Heart left ventricle (tissue), 13 donors: ENCODE results near the gene PCSK2.

Experiments used
- POLR2A ChIP-seq, 2 donors: fragments of 450-650 bp; IDR thresholded peaks; one replicate each; pipeline ENCODE4 v1.6.1; 2017; ENCODE audit warnings: antibody characterized with exemption in 2 of 2, mild to moderate bottlenecking in 2 of 2, moderate library complexity in 2 of 2
- TF ChIP-seq, protein P1 (sequence below), 12 donors: fragments of 200-600 bp; sonication (generic) in 4 of 12; IDR thresholded peaks; one replicate each; pipeline versions ENCODE4 v1.5.0 to v1.8.0; 2018 to 2022; ENCODE audit warnings: antibody characterized with exemption in 12 of 12, mild to moderate bottlenecking in 5 of 12
- donor health status: ischemic (EF 13 %, LVEDD 7.1; RV severe dilation, severe dysfunction).
- donor health status: DM: no; HTN: yes; CAD: no.
- donor health status: DM: no; HTN: no; CAD: no.
- donor health status: ischemic (EF 25% LVEDD 6.9; RV normal size, moderate dysfunction).
- donor health status: ischemic (EF 25% LVEDD 5.7; RV mildly dilated, moderate dysfunction).
- donor health status: ischemic (EF 35%, LVEDD 5.7; RV mildly dilated, moderate dysfunction).
- donor health status: nonischemic (EF 11% LVEDD 7.7; RV severe dilation, severe dysfunction).
- donor health status: DM: yes; HTN: yes; CAD: no.
- donor health status: PGD.
- donor health status: ischemic (EF 29% LVEDD 5.4; RV normal size, mild dysfunction).
- donor health status: nonischemic (EF 23%, LVEDD 6.1; RV moderate dilation, normal function).

DNA sequence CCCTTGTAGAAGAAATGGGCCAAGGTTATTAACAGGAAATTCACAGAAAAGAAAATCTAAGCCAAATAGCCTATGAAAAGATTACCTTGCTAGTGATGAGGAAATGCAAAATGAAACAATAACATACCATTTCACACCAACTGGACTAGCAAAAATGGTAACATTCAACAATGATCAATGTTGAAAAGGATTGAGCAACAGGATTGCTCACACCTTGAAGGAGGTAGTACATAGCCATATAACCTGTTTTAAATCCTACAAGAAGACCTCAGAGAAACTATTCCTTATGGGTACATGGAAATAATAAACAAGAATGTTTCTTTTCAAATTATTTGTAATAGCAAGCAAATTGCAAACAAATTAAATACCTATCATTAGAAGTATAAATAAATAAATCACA is 196.9 kb downstream of the PCSK2 start:
- TF ChIP-seq, protein P1, sequence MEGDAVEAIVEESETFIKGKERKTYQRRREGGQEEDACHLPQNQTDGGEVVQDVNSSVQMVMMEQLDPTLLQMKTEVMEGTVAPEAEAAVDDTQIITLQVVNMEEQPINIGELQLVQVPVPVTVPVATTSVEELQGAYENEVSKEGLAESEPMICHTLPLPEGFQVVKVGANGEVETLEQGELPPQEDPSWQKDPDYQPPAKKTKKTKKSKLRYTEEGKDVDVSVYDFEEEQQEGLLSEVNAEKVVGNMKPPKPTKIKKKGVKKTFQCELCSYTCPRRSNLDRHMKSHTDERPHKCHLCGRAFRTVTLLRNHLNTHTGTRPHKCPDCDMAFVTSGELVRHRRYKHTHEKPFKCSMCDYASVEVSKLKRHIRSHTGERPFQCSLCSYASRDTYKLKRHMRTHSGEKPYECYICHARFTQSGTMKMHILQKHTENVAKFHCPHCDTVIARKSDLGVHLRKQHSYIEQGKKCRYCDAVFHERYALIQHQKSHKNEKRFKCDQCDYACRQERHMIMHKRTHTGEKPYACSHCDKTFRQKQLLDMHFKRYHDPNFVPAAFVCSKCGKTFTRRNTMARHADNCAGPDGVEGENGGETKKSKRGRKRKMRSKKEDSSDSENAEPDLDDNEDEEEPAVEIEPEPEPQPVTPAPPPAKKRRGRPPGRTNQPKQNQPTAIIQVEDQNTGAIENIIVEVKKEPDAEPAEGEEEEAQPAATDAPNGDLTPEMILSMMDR (IDR thresholded peaks at IDR 0.05) = no peak
- TF ChIP-seq POLR2A (IDR thresholded peaks at IDR 0.05) = no peak
